Cardiac septum (tissue), 1 donor: ENCODE measurements around the gene ZCCHC12. TPM values are rescaled to one million over a fixed set of nuclear protein-coding genes. Genes with fewer than 3 reads are reported as not detected.
"Not testable (repeated sequence)": the region's sequence is repeated elsewhere in the genome, so short reads cannot be mapped to it uniquely, and the experiment has no call there.

ENCODE experiments used
- DNase-seq: peaks from one replicate; pipeline ENCODE4 v3.0.0-alpha.2; 2020; ENCODE audit warnings: low spot score
- intact Hi-C: fragments of 100-400 bp; cut with DNase I; formaldehyde crosslinking; loops from one replicate; pipeline ENCODE4 v1.14.0; 2022
- long read RNA-seq: library from polyadenylated mRNA; unstranded; transcript quantifications from one replicate; pipeline ENCODE4 v2.0.0, GENCODE V29; 2021
- total RNA-seq: library from RNA; stranded (reverse); fragmentation: NEBNext Ultra II Directional; extraction: Animal tissue kit (Norgen Biotek cat#: 25700); gene quantifications from one replicate; pipeline ENCODE4 v1.2.1, GENCODE V29; 2021
- donor health status: DM: no; HTN: no; CAD: no.

ZCCHC12 gene
- total RNA-seq = 0.30 TPM
- long read RNA-seq, partial matches to known transcripts = 0 of 1 reads
- long read RNA-seq, other reads (novel, unspliced or antisense) = 0 of 1 reads

- intact Hi-C loops = no loop called here
- DNase-seq = no peak
Observed at GRCh38 chrX:118823263-118824172, at the start of gene ZCCHC12. ZCCHC12 (plus strand) TSS chrX:118823824; CDS start chrX:118825245, 1,421 bp downstream.

- intact Hi-C loops = no loop called here
- DNase-seq = no peak
Observed at GRCh38 chrX:118779581-118779980, 44.0 kb upstream of the ZCCHC12 start.

GRCh38 chrX:118780509-118780908, 43.1 kb upstream of the ZCCHC12 start:
- DNase-seq = no peak
- intact Hi-C loops = no loop called here

GRCh38 chrX:118780911-118781310, 42.7 kb upstream of the ZCCHC12 start:
- no peak for DNase-seq
- intact Hi-C loops = no loop called here

- no peak for DNase-seq
- intact Hi-C loops = no loop called here
Observed at GRCh38 chrX:118795528-118796280, 27.9 kb upstream of the ZCCHC12 start.

- DNase-seq = no peak
- intact Hi-C loops = no loop called here
Observed at GRCh38 chrX:118802857-118803256, 20.8 kb upstream of the ZCCHC12 start.

GRCh38 chrX:118807151-118808017, 16.2 kb upstream of the ZCCHC12 start:
- intact Hi-C loops = loop anchor here (5.0 kb wide), 1 partner anchor 165 kb away; no protein-coding TSS in a partner anchor
- no peak for DNase-seq

GRCh38 chrX:118817257-118817656, 6.4 kb upstream of the ZCCHC12 start:
- DNase-seq, intact Hi-C loops: not testable (repeated sequence)

GRCh38 chrX:118824173-118824730, 628 bp downstream of the ZCCHC12 start:
- intact Hi-C loops = no loop called here

GRCh38 chrX:118825227-118825626, 1.6 kb downstream of the ZCCHC12 start:
- DNase-seq = no peak

More at GRCh38 chrX:118824173-118824730, 628 bp downstream of the ZCCHC12 start:
- no peak for DNase-seq

GRCh38 chrX:118839334-118839958, 15.8 kb downstream of the ZCCHC12 start:
- intact Hi-C loops = no loop called here
- peak; percentile 89 for DNase-seq

More at GRCh38 chrX:118825227-118825626, 1.6 kb downstream of the ZCCHC12 start:
- intact Hi-C loops = no loop called here

- DNase-seq = no peak
- intact Hi-C loops = loop anchor here (5.0 to 10.0 kb wide), 3 partner anchors 160 to 367 kb away; no protein-coding TSS in a partner anchor
Observed at GRCh38 chrX:118847676-118848075, 24.1 kb downstream of the ZCCHC12 start.

GRCh38 chrX:118853596-118853995, 30.0 kb downstream of the ZCCHC12 start:
- no peak for DNase-seq
- intact Hi-C loops = no loop called here

- no peak for DNase-seq
- intact Hi-C loops = no loop called here
Observed at GRCh38 chrX:118855681-118856310, 32.2 kb downstream of the ZCCHC12 start.

GRCh38 chrX:118857006-118857405, 33.4 kb downstream of the ZCCHC12 start:
- intact Hi-C loops = no loop called here
- no peak for DNase-seq

- no peak for DNase-seq
- intact Hi-C loops = no loop called here
Observed at GRCh38 chrX:118861338-118861737, 37.7 kb downstream of the ZCCHC12 start.

GRCh38 chrX:118862091-118862490, 38.5 kb downstream of the ZCCHC12 start:
- no peak for DNase-seq
- intact Hi-C loops = no loop called here

GRCh38 chrX:118862979-118863378, 39.4 kb downstream of the ZCCHC12 start:
- intact Hi-C loops = no loop called here
- DNase-seq = no peak
